Measurements from ENCODE around the gene EID2B. TPM values are rescaled to one million over a fixed set of nuclear protein-coding genes. Genes with fewer than 3 reads are reported as not detected.
A peak's percentile ranks its signal among the peaks of the same experiment; 100 is the strongest.

EID2B gene
- total and polyA plus RNA-seq, 8 donors: 2.0 to 5.6 (median 4.6) TPM

DNA sequence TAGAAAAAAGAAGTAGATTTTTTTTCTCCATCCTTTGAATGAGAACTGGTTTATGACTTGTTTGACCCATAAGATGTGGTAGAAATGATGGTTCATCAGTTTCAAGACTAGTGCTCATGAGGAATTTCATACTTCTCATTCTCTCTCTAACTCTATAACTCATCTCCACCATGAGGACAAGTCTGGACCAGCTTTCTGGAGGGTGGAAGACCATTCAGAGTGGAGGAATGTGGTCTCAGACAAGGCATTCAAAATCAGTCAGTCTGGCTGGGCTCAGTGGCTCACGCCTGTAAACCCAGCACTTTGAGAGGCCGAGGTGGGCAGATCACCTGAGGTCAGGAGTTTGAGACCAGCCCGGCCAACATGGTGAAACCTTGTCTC lies 10.8 kb upstream of the EID2B start:
- TF ChIP-seq, protein P1, sequence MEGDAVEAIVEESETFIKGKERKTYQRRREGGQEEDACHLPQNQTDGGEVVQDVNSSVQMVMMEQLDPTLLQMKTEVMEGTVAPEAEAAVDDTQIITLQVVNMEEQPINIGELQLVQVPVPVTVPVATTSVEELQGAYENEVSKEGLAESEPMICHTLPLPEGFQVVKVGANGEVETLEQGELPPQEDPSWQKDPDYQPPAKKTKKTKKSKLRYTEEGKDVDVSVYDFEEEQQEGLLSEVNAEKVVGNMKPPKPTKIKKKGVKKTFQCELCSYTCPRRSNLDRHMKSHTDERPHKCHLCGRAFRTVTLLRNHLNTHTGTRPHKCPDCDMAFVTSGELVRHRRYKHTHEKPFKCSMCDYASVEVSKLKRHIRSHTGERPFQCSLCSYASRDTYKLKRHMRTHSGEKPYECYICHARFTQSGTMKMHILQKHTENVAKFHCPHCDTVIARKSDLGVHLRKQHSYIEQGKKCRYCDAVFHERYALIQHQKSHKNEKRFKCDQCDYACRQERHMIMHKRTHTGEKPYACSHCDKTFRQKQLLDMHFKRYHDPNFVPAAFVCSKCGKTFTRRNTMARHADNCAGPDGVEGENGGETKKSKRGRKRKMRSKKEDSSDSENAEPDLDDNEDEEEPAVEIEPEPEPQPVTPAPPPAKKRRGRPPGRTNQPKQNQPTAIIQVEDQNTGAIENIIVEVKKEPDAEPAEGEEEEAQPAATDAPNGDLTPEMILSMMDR (IDR thresholded peaks at IDR 0.05): no peak
- Histone ChIP-seq H3K9me3 (no peaks in the 10 kb centered on the region), H3K4me3 (no peak overlapping the region), H3K36me3 (no peaks in the 10 kb centered on the region), H3K4me1 (peaks cover 6 to 19% of the 10 kb centered on the region in 2 donors), H3K27me3 (peaks cover 0 to 13% of the 10 kb centered on the region in 2 donors), H3K27ac (no peak overlapping the region)
- ATAC-seq (no peak), DNase-seq (no peak)
- intact Hi-C loops (cut with DNase I): no loop called here

DNA sequence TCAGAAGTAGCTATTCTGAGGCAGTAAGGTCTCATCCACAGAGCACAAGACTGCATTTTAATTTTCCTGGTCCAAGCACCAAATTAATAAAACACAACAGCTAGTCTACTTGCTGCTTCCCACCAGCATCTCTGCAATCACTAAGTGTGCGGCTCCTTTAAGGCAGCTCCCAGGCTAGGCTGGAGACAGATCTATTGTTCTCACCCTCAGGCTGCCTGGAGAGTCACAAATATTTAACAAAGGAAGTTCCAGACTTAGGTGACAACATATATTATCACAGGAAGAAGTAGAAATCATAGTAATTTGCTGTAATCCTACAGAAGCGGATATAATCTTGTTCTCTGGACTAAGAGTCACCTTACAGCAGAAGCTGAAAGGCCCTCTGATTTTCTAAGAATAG lies 9.6 kb upstream of the EID2B start:
- Histone ChIP-seq H3K4me3 (no peak overlapping the region), H3K27ac (no peak overlapping the region), H3K27me3 (peaks cover 0 to 13% of the 10 kb centered on the region in 2 donors), H3K4me1 (peaks cover 10 to 29% of the 10 kb centered on the region in 2 donors), H3K36me3 (no peaks in the 10 kb centered on the region), H3K9me3 (no peaks in the 10 kb centered on the region)
- intact Hi-C loops (cut with DNase I): no loop called here
- no peak for DNase-seq
- TF ChIP-seq, protein P1 (IDR thresholded peaks at IDR 0.05): no peak
- ATAC-seq: no peak

DNA sequence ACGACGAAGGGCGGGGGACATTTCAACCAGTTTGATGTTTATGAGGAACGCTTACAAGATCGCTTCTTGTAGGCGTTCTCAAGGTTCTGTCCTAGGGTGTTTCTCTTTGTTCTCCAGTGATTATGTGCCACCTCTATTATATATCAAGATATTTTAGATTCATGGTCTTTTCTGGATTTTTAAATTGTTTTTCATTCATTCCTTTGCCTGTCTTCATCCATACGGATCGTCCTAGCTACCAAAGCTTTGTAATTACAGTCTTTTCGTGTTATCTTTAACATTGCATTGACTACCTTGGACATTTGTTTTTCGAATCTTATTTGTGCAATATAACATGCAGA lies 7.7 kb upstream of the EID2B start:
- no peak for DNase-seq
- TF ChIP-seq, protein P1 (IDR thresholded peaks at IDR 0.05): no peak
- no peak for ATAC-seq
- intact Hi-C loops (cut with DNase I): no loop called here
- peak overlapping the region in 1 of 2 donors; percentile 73 for H3K4me3 ChIP-seq
- H3K27ac ChIP-seq: peak overlapping the region in 1 of 2 donors; percentile 90
- peaks cover 10 to 29% of the 10 kb centered on the region in 2 donors for H3K4me1 ChIP-seq
- H3K36me3 ChIP-seq: no peaks in the 10 kb centered on the region
- H3K27me3 ChIP-seq: peaks cover 0 to 5% of the 10 kb centered on the region in 2 donors
- no peaks in the 10 kb centered on the region for H3K9me3 ChIP-seq

DNA sequence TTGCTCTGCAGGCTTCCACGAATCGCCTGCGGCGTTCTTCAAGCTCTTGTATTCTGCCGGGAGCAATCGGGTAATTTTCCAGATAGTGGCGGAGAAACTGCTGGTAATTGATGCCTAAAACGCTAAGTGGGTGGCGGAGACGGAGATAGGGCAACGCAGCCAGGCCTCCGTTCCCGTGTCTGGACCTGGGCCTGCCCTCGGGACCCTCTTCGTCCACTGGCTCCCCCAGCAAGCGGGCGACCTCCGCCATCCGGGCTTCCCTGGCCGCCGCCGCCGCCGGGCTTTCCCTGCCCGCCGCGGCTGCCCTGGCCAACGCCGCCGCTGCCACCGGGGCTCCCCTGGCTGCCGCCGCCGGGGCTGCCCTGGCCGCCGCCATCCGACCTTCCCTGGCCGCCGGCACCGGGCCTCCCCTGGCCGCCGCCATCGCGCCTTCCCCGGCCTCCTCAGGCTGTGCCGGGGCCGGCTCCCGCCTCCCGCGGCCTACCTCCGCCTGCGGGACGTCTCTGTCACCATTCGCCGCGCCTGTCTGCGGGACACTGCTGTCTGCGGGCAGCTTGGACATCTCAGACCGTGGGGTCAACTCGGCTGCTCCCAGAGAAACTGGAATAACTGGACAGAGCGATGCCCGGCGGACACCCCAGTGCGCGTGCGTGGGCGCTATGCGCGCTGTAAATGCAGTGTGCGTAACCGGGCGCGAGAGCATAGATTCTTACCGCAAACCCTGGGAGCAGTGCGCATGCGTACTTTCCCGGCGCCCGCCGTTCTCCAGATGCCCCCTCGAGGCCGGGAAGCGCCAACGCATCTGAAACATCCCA lies 7.1 kb upstream of the EID2B start, which contains the start of gene EID2:
EID2 (minus strand) TSS at position 644 of the 815 bp plus-strand sequence; CDS start at position 562, 82 bp downstream.
- TF ChIP-seq, protein P1 (IDR thresholded peaks at IDR 0.05): peak; percentile 84 to 92
- H3K27me3 ChIP-seq: no peaks in the 10 kb centered on the region
- DNase-seq (peak; percentile 95 to 97 (median 96)), ATAC-seq (peak; percentile 97)
- H3K4me1 ChIP-seq: peaks cover 10 to 29% of the 10 kb centered on the region in 2 donors
- H3K4me3 ChIP-seq: peak within 1 kb of the TSS; percentile 68 to 73
- H3K27ac ChIP-seq: peak within 1 kb of the TSS; percentile 90 to 93
- no peaks in the 10 kb centered on the region for H3K9me3 ChIP-seq
- no peaks in the 10 kb centered on the region for H3K36me3 ChIP-seq
- intact Hi-C loops (cut with DNase I): loop anchor here in 1 of 2 donors (10.0 kb wide), 1 partner anchor 65 kb away; no protein-coding TSS in a partner anchor

DNA sequence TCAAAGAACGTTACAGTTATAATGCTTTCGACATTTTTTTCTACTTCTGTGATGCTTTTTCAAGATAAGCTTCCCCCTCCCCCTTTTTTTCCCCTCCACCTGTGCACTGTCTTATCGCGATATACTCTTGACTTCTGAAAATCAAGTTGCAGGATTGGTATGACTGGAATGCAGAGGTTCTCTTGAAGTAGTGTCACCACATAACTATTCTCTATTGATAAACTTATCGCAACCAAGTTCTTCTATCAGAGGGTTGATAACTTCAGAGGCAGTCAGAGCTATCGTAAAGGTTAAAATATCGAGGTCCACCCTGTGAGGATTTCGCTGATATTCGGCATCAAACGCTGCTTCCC lies 6.5 kb upstream of the EID2B start:
- DNase-seq (no peak), ATAC-seq (no peak)
- Histone ChIP-seq H3K36me3 (no peaks in the 10 kb centered on the region), H3K4me1 (peaks cover 10 to 29% of the 10 kb centered on the region in 2 donors), H3K9me3 (no peaks in the 10 kb centered on the region), H3K27me3 (no peaks in the 10 kb centered on the region), H3K27ac (peak overlapping the region; percentile 90 to 93), H3K4me3 (peak overlapping the region; percentile 68 to 73)
- TF ChIP-seq, protein P1 (IDR thresholded peaks at IDR 0.05): no peak
- intact Hi-C loops (cut with DNase I): loop anchor here in 1 of 2 donors (10.0 kb wide), 1 partner anchor 64 kb away; no protein-coding TSS in a partner anchor
